HEK293T (cell line): ENCODE measurements around the gene PAX8.

Experiments
- ARNT ChIP-seq: fragments of 450-650 bp; IDR thresholded peaks from 2 replicates; pipeline ENCODE4 v1.6.1; 2017; ENCODE audit warnings: mild to moderate bottlenecking
- ELF4 ChIP-seq: fragments of 450-650 bp; IDR thresholded peaks from 2 replicates; pipeline ENCODE4 v1.6.1; 2017; ENCODE audit warnings: antibody characterized with exemption
- FOXK2 ChIP-seq: fragments of 450-650 bp; IDR thresholded peaks from 2 replicates; pipeline ENCODE4 v1.6.1; 2016; ENCODE audit warnings: mild to moderate bottlenecking
- NFRKB ChIP-seq: fragments of 450-650 bp; IDR thresholded peaks from 2 replicates; pipeline ENCODE4 v1.6.1; 2016; ENCODE audit warnings: mild to moderate bottlenecking, moderate library complexity
- SP1 ChIP-seq: fragments of 450-650 bp; IDR thresholded peaks from 2 replicates; pipeline ENCODE4 v1.6.1; 2017
- SUZ12 ChIP-seq: fragments of 450-650 bp; IDR thresholded peaks from 2 replicates; pipeline ENCODE4 v1.6.1; 2016; ENCODE audit warnings: mild to moderate bottlenecking
- ZNF384 ChIP-seq: fragments of 450-650 bp; IDR thresholded peaks from 2 replicates; pipeline ENCODE4 v1.6.1; 2016
- TF ChIP-seq, protein P1 (sequence below): fragments of 450-650 bp; IDR thresholded peaks from 2 replicates; pipeline ENCODE4 v1.6.1; 2016

DNA sequence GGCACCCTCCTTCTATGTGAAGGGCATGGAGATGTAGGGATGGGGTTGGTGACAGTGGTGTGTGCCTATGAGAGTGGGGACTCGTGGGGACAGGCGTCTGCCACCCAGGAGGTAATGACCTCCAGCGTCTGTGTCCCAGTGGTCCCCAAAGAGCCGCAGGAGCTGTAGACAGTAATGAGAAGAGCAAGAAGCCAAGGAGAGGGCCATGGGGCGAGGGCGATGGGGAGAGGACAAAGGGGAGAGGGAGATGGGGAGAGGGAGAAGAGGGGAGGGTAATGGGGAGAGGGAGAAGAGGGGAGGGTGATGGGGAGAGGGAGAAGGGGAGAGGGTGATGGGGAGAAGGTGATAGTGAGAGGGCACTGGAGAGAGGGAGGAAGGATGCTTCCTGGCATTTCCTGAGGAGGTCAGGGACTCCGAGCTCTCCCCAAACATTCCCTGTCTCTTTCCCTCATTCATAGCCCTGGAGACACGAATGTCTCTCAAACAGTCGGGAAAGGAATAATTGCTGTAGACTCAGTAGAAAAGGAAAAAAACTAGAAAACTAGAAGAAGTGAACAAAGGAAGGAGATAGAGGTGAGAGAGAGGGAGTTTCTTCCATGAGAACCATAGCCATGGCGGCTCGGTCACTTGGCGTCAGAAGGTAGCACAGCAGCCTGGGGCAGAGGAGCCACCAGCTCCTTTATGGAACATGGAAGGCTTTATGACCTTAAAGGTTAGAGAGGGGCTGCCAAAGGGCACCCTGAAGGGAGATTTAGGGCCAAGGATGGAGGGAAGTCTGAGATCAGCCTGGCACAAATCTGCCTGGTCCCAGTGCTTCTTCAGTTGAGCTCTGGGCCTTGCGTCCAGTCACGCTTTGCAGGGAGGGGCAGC lies 65.4 kb downstream of the PAX8 start:
- TF ChIP-seq ARNT: no peak
- no peak for TF ChIP-seq NFRKB
- no peak for TF ChIP-seq SP1
- TF ChIP-seq SUZ12: no peak
- TF ChIP-seq ELF4: no peak
- no peak for TF ChIP-seq FOXK2
- TF ChIP-seq ZNF384: no peak
- TF ChIP-seq, protein P1, sequence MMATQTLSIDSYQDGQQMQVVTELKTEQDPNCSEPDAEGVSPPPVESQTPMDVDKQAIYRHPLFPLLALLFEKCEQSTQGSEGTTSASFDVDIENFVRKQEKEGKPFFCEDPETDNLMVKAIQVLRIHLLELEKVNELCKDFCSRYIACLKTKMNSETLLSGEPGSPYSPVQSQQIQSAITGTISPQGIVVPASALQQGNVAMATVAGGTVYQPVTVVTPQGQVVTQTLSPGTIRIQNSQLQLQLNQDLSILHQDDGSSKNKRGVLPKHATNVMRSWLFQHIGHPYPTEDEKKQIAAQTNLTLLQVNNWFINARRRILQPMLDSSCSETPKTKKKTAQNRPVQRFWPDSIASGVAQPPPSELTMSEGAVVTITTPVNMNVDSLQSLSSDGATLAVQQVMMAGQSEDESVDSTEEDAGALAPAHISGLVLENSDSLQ: no peak
